Ovary (tissue), 3 donors: Measurements from ENCODE around the gene TCFL5.

Experiments used
- EP300 ChIP-seq: sonication (generic); formaldehyde crosslinking; IDR thresholded peaks from one replicate; pipeline ENCODE4 v1.6.1; 2017; ENCODE audit warnings: antibody characterized with exemption
- POLR2A ChIP-seq: fragments of 450-650 bp; IDR thresholded peaks from one replicate; pipeline ENCODE4 v1.6.1; 2017; ENCODE audit warnings: antibody characterized with exemption, mild to moderate bottlenecking, moderate library complexity
- TF ChIP-seq, protein P1 (sequence below), 3 donors: fragments of 450-650 bp in 2 of 3; fragments of 200-600 bp in 1 of 3; IDR thresholded peaks; one replicate each; pipeline versions ENCODE4 v1.5.1 to v1.8.0; 2016 to 2022; ENCODE audit warnings: antibody characterized with exemption in 3 of 3, mild to moderate bottlenecking in 1 of 3
- donor health status: DM: no; HTN: no; CAD: no.

DNA sequence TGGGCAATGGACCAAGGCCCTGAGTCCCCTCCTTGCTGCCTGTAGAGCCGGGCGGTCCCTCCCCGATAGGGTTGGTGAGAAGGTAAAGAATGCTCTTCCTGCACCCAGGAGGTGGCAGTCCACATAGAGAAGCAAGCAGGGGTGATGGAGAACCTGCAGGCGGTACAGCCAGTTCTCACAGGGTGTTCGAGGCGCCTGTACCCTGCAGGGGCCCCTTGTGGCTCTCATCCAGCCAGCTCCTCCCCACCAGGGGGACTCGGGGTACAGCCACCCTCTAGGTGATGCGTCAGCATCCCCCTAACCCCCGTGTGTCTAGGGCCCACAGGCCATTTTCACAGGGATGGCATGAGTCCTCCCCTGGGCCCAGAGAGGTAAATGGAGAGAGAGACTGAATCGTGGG is 49.9 kb downstream of the TCFL5 start:
- TF ChIP-seq, protein P1, sequence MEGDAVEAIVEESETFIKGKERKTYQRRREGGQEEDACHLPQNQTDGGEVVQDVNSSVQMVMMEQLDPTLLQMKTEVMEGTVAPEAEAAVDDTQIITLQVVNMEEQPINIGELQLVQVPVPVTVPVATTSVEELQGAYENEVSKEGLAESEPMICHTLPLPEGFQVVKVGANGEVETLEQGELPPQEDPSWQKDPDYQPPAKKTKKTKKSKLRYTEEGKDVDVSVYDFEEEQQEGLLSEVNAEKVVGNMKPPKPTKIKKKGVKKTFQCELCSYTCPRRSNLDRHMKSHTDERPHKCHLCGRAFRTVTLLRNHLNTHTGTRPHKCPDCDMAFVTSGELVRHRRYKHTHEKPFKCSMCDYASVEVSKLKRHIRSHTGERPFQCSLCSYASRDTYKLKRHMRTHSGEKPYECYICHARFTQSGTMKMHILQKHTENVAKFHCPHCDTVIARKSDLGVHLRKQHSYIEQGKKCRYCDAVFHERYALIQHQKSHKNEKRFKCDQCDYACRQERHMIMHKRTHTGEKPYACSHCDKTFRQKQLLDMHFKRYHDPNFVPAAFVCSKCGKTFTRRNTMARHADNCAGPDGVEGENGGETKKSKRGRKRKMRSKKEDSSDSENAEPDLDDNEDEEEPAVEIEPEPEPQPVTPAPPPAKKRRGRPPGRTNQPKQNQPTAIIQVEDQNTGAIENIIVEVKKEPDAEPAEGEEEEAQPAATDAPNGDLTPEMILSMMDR (IDR thresholded peaks at IDR 0.05), result no peak
- no peak for TF ChIP-seq POLR2A
- TF ChIP-seq EP300, result no peak
